ENCODE measurements around the gene ZNF688. TPM values are rescaled to one million over a fixed set of nuclear protein-coding genes. Genes with fewer than 3 reads are reported as not detected.

The ZNF688 gene
- total and polyA plus RNA-seq, 9 of the 15 experiments (the other 6 are each of a cell fraction or from before 2014, with no cell fraction given), result 0.48 to 12.9 (median 4.5) TPM

GRCh38 chr16:30585400-30586191, 14.1 kb upstream of the ZNF688 start, which contains the start of gene ZNF785 (continued):
- TF ChIP-seq ZNF398 (CRISPR knock-in tag; IDR thresholded peaks at IDR 0.05), result no peak
- no peak for TF ChIP-seq SMARCC2 (IDR thresholded peaks at IDR 0.05; ENCODE audit: low read depth)
- 0 out of 2 replicates have a peak, but pooled peaks have one; percentile 27 for TF ChIP-seq ZNF316 (IDR thresholded peaks at IDR 0.05)
- TF ChIP-seq ZNF707 (CRISPR knock-in tag; conservative IDR thresholded peaks at IDR 0.05), result 0 out of 2 replicates have a peak, but pooled peaks have one; percentile 5
- TF ChIP-seq, protein P1, sequence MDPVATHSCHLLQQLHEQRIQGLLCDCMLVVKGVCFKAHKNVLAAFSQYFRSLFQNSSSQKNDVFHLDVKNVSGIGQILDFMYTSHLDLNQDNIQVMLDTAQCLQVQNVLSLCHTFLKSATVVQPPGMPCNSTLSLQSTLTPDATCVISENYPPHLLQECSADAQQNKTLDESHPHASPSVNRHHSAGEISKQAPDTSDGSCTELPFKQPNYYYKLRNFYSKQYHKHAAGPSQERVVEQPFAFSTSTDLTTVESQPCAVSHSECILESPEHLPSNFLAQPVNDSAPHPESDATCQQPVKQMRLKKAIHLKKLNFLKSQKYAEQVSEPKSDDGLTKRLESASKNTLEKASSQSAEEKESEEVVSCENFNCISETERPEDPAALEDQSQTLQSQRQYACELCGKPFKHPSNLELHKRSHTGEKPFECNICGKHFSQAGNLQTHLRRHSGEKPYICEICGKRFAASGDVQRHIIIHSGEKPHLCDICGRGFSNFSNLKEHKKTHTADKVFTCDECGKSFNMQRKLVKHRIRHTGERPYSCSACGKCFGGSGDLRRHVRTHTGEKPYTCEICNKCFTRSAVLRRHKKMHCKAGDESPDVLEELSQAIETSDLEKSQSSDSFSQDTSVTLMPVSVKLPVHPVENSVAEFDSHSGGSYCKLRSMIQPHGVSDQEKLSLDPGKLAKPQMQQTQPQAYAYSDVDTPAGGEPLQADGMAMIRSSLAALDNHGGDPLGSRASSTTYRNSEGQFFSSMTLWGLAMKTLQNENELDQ (CRISPR knock-in tag; IDR thresholded peaks at IDR 0.05; ENCODE audit: borderline replicate concordance), result peak; percentile 85; the same call in 1 of the 2 replicates
- no peak for TF ChIP-seq ZBED1 (IDR thresholded peaks at IDR 0.05)
- peak; percentile 97 for TF ChIP-seq FOXP1 (CRISPR knock-in tag; IDR thresholded peaks at IDR 0.05)
- TF ChIP-seq ELF1 (tag; IDR thresholded peaks at IDR 0.05), result 0 out of 2 replicates have a peak, but pooled peaks have one; percentile 61
- peak; percentile 98 for TF ChIP-seq E2F1 (CRISPR knock-in tag; IDR thresholded peaks at IDR 0.05)
- no peak for TF ChIP-seq PTTG1 (tag; IDR thresholded peaks at IDR 0.05; ENCODE audit: low read depth)
- TF ChIP-seq FUS (optimal IDR thresholded peaks at IDR 0.05; ENCODE audit: low read depth, low read length), result no peak
- TF ChIP-seq ASH1L (IDR thresholded peaks at IDR 0.05; ENCODE audit: borderline replicate concordance, low read depth, partially characterized antibody), result peak; percentile 95
- TF ChIP-seq EP400 (IDR thresholded peaks at IDR 0.05), result peak; percentile 99
- TF ChIP-seq, protein P2, sequence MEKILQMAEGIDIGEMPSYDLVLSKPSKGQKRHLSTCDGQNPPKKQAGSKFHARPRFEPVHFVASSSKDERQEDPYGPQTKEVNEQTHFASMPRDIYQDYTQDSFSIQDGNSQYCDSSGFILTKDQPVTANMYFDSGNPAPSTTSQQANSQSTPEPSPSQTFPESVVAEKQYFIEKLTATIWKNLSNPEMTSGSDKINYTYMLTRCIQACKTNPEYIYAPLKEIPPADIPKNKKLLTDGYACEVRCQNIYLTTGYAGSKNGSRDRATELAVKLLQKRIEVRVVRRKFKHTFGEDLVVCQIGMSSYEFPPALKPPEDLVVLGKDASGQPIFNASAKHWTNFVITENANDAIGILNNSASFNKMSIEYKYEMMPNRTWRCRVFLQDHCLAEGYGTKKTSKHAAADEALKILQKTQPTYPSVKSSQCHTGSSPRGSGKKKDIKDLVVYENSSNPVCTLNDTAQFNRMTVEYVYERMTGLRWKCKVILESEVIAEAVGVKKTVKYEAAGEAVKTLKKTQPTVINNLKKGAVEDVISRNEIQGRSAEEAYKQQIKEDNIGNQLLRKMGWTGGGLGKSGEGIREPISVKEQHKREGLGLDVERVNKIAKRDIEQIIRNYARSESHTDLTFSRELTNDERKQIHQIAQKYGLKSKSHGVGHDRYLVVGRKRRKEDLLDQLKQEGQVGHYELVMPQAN (IDR thresholded peaks at IDR 0.05; ENCODE audit: borderline replicate concordance), result peak; percentile 81
- TF ChIP-seq NFIX (CRISPR knock-in tag; IDR thresholded peaks at IDR 0.05; ENCODE audit: low read depth), result no peak
- no peak for TF ChIP-seq SMARCB1 (IDR thresholded peaks at IDR 0.05; ENCODE audit: insufficient read length, low read depth)
- no peak for TF ChIP-seq SAFB (IDR thresholded peaks at IDR 0.05; ENCODE audit: borderline replicate concordance, low read depth, low read length)
